ENCODE measurements around the gene LAMA3. TPM values are rescaled to one million over a fixed set of nuclear protein-coding genes. Genes with fewer than 3 reads are reported as not detected.

Gene LAMA3
- total and polyA plus RNA-seq, 8 donors = 4.3 to 182 (median 26.6) TPM

DNA sequence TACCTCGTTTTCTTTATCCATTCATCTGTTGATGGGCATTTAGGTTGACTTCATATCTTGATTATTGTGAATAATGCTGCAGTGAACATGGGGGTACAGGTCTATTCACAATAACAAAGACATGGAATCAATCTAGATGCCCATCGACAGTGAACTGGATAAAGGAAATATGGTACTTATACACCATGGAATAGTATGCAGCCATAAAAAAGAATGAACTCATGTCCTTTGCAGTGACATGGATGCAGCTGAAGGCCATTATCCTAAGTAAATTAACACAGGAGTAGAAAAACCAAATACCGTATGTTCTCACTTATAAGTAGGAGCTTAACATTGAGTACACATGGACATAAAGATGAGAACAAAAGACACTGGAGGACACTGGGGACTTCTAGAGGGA lies 111.6 kb downstream of the LAMA3 start:
- Histone ChIP-seq H3K4me3 (no peak overlapping the region), H3K9me3 (no peaks in the 10 kb centered on the region), H3K27ac (no peak overlapping the region), H3K27me3 (no peaks in the 10 kb centered on the region), H3K36me3 (peaks cover 0 to 6% (median 0%) of the 10 kb centered on the region in 4 donors), H3K4me1 (no peaks in the 10 kb centered on the region)
- TF ChIP-seq POLR2AphosphoS5 (IDR thresholded peaks at IDR 0.05) (no peak), EP300 (IDR thresholded peaks at IDR 0.05) (no peak), POLR2A (IDR thresholded peaks at IDR 0.05) (no peak), CTCF (IDR thresholded peaks at IDR 0.05) (no peak)
- intact Hi-C loops (cut with DNase I; ENCODE audit: low total_unique reads) = no loop called here
- DNase-seq = no peak
- 93 to 96% (median 94%) methylated on average over 3 of the region's 3 CpGs for WGBS, 5 donors

DNA sequence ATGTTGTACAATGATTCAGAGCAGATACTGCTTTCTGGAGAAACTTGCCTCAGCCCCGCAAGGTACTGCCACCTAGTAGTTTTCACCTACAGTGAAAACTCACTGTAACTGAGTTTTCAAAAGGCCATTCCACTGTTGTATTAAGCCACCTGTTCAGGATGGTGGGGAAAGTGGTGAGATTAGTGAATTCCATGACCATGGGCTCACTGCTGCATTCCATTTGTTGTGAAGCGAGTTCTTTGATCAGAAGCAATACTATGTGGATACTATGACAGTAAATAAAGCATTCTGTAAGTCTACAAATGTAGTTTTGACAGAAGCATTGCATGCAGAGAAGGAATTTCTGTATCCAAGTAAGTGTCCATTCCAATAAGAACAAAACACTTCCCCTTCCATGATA lies 113.6 kb downstream of the LAMA3 start:
- no peaks in the 10 kb centered on the region for H3K9me3 ChIP-seq
- WGBS, 5 donors = 90 to 98% (median 94%) methylated on average over 2 of the region's 2 CpGs

GRCh38 chr18:23803755-23804154 lies 114.5 kb downstream of the LAMA3 start:
- intact Hi-C loops (cut with DNase I; ENCODE audit: low total_unique reads) = no loop called here
- Histone ChIP-seq H3K27ac (no peak overlapping the region), H3K9me3 (no peaks in the 10 kb centered on the region), H3K36me3 (peaks cover 0 to 6% (median 0%) of the 10 kb centered on the region in 4 donors), H3K27me3 (no peaks in the 10 kb centered on the region), H3K4me1 (no peaks in the 10 kb centered on the region), H3K4me3 (no peak overlapping the region)
- no peak for DNase-seq
- TF ChIP-seq CTCF (IDR thresholded peaks at IDR 0.05) = no peak
- no peak for TF ChIP-seq POLR2A (IDR thresholded peaks at IDR 0.05)
- TF ChIP-seq POLR2AphosphoS5 (IDR thresholded peaks at IDR 0.05) = no peak
- 87 to 95% (median 90%) methylated on average over 3 of the region's 3 CpGs for WGBS, 5 donors

More for the DNA sequence above, 113.6 kb downstream of the LAMA3 start:
- H3K4me3 ChIP-seq = no peak overlapping the region
- no peak for DNase-seq
- H3K4me1 ChIP-seq = no peaks in the 10 kb centered on the region
- peaks cover 0 to 6% (median 0%) of the 10 kb centered on the region in 4 donors for H3K36me3 ChIP-seq
- TF ChIP-seq CTCF (IDR thresholded peaks at IDR 0.05) (no peak), EP300 (IDR thresholded peaks at IDR 0.05) (no peak), POLR2A (IDR thresholded peaks at IDR 0.05) (no peak), POLR2AphosphoS5 (IDR thresholded peaks at IDR 0.05) (no peak)
- intact Hi-C loops (cut with DNase I; ENCODE audit: low total_unique reads) = no loop called here
- H3K27me3 ChIP-seq = no peaks in the 10 kb centered on the region
- no peak overlapping the region for H3K27ac ChIP-seq

DNA sequence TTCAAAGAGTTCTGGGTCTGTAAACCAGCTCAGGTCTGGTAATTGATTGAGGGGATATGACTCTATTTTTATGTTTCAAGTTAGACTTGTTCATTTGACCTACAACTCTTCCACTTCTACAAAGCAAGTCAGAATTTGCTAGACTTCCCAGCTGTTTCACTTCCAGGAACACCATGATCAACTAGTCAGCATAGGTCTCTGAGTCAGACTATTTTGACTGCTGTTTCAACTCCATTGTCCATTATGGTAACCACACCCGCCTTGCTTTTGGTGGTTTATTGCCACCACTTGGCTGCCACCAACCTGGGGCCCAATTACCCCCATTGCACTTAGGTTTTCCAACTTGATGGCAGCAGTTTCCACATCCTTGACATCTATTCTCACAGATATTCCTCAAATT lies 116.6 kb downstream of the LAMA3 start:
- no peak for DNase-seq
- intact Hi-C loops (cut with DNase I; ENCODE audit: low total_unique reads) = no loop called here

More for the DNA sequence above, 116.6 kb downstream of the LAMA3 start:
- TF ChIP-seq CTCF (IDR thresholded peaks at IDR 0.05) (no peak), POLR2A (IDR thresholded peaks at IDR 0.05) (no peak), POLR2AphosphoS5 (IDR thresholded peaks at IDR 0.05) (no peak), EP300 (IDR thresholded peaks at IDR 0.05) (no peak)
- Histone ChIP-seq H3K4me3 (no peak overlapping the region), H3K4me1 (no peaks in the 10 kb centered on the region), H3K36me3 (peaks cover 0 to 14% (median 3%) of the 10 kb centered on the region in 4 donors), H3K9me3 (no peaks in the 10 kb centered on the region), H3K27ac (no peak overlapping the region), H3K27me3 (no peaks in the 10 kb centered on the region)
- 86 to 100% (median 92%) methylated on average over 1 of the region's 1 CpG for WGBS, 5 donors
